AG09319 (cell line): ENCODE measurements around the gene XYLT1.

Source experiments
- DNase-seq: peaks from one replicate; pipeline ENCODE4 v3.0.0-alpha.2; 2010; ENCODE audit warnings: low read depth; ENCODE audit errors: extremely low read depth
- TF ChIP-seq, protein P1 (sequence below): IDR thresholded peaks from 2 replicates; pipeline ENCODE4 v1.5.1; 2011; ENCODE audit warnings: low read depth, mild to moderate bottlenecking, inconsistent platforms, low read length, moderate library complexity

Gene XYLT1

GRCh38 chr16:17474037-17474436, 3.3 kb upstream of the XYLT1 start:
- no peak for DNase-seq
- TF ChIP-seq, protein P1, sequence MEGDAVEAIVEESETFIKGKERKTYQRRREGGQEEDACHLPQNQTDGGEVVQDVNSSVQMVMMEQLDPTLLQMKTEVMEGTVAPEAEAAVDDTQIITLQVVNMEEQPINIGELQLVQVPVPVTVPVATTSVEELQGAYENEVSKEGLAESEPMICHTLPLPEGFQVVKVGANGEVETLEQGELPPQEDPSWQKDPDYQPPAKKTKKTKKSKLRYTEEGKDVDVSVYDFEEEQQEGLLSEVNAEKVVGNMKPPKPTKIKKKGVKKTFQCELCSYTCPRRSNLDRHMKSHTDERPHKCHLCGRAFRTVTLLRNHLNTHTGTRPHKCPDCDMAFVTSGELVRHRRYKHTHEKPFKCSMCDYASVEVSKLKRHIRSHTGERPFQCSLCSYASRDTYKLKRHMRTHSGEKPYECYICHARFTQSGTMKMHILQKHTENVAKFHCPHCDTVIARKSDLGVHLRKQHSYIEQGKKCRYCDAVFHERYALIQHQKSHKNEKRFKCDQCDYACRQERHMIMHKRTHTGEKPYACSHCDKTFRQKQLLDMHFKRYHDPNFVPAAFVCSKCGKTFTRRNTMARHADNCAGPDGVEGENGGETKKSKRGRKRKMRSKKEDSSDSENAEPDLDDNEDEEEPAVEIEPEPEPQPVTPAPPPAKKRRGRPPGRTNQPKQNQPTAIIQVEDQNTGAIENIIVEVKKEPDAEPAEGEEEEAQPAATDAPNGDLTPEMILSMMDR = peak; percentile 24

- DNase-seq = no peak
- TF ChIP-seq, protein P1 = no peak
These were observed 1.1 kb upstream of the XYLT1 start for GRCh38 chr16:17471719-17472461.

DNA sequence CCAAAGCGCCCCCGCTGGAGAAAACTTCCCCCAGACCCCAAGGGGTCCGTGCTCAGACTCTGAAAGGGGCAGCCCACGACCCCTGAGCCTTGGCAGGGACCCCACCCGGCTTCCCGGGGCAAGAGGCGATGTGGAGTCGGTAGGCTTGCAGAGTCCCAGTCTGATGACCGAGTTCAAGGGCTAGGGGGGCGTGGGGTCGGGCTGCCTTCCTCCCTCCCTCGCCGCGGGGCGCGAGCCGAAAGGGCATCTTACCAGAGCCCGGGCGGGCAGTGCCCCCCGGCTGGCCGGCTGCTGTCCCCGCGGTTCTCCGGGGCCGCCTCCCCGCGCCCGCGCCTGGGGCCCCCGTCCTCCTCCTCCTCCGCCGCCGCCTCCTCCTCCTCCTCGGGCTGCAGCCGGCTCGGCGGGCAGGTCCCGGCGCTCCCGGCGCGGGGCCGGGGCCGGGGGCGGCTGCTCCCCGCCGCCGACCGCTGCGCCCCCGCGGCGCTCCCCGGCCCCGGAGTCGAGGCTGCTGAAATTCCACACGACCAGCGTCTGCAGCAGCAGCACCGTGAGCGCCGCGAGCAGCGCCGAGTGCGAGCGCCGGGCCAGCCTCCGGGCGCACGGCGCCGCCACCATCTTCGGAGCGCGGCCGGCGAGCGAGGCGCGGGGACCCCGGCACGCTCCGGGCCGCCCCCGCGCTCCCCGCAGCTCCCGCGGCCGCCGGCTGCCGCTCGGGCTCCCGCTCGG, 415 bp downstream of the XYLT1 start:
- DNase-seq = no peak
- TF ChIP-seq, protein P1 = no peak

DNA sequence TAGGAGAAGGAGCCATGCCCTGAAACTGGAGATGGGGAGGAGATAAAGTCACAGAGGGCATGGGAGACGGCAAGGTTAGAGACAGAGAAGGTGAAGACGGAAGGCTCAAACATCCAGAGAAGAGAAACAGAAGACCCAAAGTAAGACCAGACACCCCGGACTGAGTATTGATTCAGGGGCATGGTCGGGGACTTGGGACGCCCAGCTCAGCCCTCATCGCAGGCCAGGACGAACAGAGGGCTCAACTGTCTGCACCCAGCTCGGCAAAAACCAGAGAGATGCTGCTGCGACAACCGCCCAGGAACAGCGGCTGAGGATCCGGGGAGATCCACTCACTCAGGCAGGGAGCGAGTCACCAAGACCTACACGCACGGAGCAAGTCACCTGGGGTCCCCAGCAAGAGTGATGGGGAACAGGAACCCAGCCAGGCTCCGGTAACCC, 999 bp downstream of the XYLT1 start:
- DNase-seq = no peak
- TF ChIP-seq, protein P1 = no peak

GRCh38 chr16:17469011-17469740, 1.6 kb downstream of the XYLT1 start:
- DNase-seq = peak; percentile 35
- TF ChIP-seq, protein P1 = no peak; the same call in 1 of the 2 replicates

- DNase-seq = no peak
- TF ChIP-seq, protein P1 = no peak; the same call in 1 of the 2 replicates
These were observed 2.1 kb downstream of the XYLT1 start for GRCh38 chr16:17468611-17469010.
